Nephron progenitor cell (in vitro differentiated cells): ENCODE measurements around the gene CHGA.

Experiments
- DNase-seq: peaks from one replicate; pipeline ENCODE4 v3.0.0; 2021
- H3K27ac Mint-ChIP-seq: 2 replicates; pipeline ENCODE4 v1.8.0; 2021; ENCODE audit warnings: mild to moderate bottlenecking, moderate library complexity, mixed read lengths
- H3K27me3 Mint-ChIP-seq: 2 replicates; pipeline ENCODE4 v1.8.0; 2021; ENCODE audit warnings: mild to moderate bottlenecking, low read depth, mixed read lengths; ENCODE audit not compliant: poor library complexity
- H3K36me3 Mint-ChIP-seq: 2 replicates; pipeline ENCODE4 v1.8.0; 2021; ENCODE audit warnings: low read depth, mixed read lengths
- H3K4me1 Mint-ChIP-seq: 2 replicates; pipeline ENCODE4 v1.8.0; 2021; ENCODE audit warnings: mixed read lengths
- H3K4me3 Mint-ChIP-seq: 2 replicates; pipeline ENCODE4 v1.8.0; 2021; ENCODE audit warnings: mild to moderate bottlenecking, moderate library complexity, mixed read lengths
- H3K9me3 Mint-ChIP-seq: 2 replicates; pipeline ENCODE4 v1.8.0; 2021; ENCODE audit warnings: mild to moderate bottlenecking, moderate library complexity, mixed read lengths
- CTCF ChIP-seq: fragments of 200-600 bp; sonication (generic); IDR thresholded peaks from 2 replicates; pipeline ENCODE4 v1.5.0; 2021; ENCODE audit warnings: antibody characterized with exemption

The CHGA gene

GRCh38 chr14:92942976-92943710 lies 20.2 kb downstream of the CHGA start:
- Mint-ChIP-seq H3K4me1 (no peaks in the 10 kb centered on the region), H3K36me3 (no peaks in the 10 kb centered on the region), H3K27ac (no peak overlapping the region), H3K4me3 (no peak overlapping the region), H3K9me3 (no peaks in the 10 kb centered on the region), H3K27me3 (peaks cover 3% of the 10 kb centered on the region)
- no peak for TF ChIP-seq CTCF
- DNase-seq: no peak

GRCh38 chr14:92943855-92944570 lies 21.1 kb downstream of the CHGA start:
- Mint-ChIP-seq H3K27ac (no peak overlapping the region), H3K4me1 (no peaks in the 10 kb centered on the region), H3K27me3 (peaks cover 3% of the 10 kb centered on the region), H3K4me3 (no peak overlapping the region), H3K9me3 (no peaks in the 10 kb centered on the region), H3K36me3 (no peaks in the 10 kb centered on the region)
- TF ChIP-seq CTCF: no peak
- DNase-seq: no peak

- H3K9me3 Mint-ChIP-seq: no peaks in the 10 kb centered on the region
- no peaks in the 10 kb centered on the region for H3K36me3 Mint-ChIP-seq
- H3K27ac Mint-ChIP-seq: no peak overlapping the region
- H3K4me1 Mint-ChIP-seq: no peaks in the 10 kb centered on the region
- TF ChIP-seq CTCF: no peak
- H3K4me3 Mint-ChIP-seq: no peak overlapping the region
- no peaks in the 10 kb centered on the region for H3K27me3 Mint-ChIP-seq
- DNase-seq: no peak
These were observed 22.0 kb downstream of the CHGA start for GRCh38 chr14:92944976-92945375.

- no peak overlapping the region for H3K4me3 Mint-ChIP-seq
- TF ChIP-seq CTCF: no peak
- H3K9me3 Mint-ChIP-seq: no peaks in the 10 kb centered on the region
- H3K4me1 Mint-ChIP-seq: no peaks in the 10 kb centered on the region
- H3K27me3 Mint-ChIP-seq: no peaks in the 10 kb centered on the region
- no peak overlapping the region for H3K27ac Mint-ChIP-seq
- H3K36me3 Mint-ChIP-seq: no peaks in the 10 kb centered on the region
- no peak for DNase-seq
These were observed 22.6 kb downstream of the CHGA start for GRCh38 chr14:92945544-92945943.

- Mint-ChIP-seq H3K27me3 (no peaks in the 10 kb centered on the region), H3K27ac (no peak overlapping the region), H3K4me1 (no peaks in the 10 kb centered on the region), H3K4me3 (no peak overlapping the region), H3K36me3 (no peaks in the 10 kb centered on the region), H3K9me3 (no peaks in the 10 kb centered on the region)
- DNase-seq: no peak
- TF ChIP-seq CTCF: no peak
These were observed 23.3 kb downstream of the CHGA start for GRCh38 chr14:92945959-92946846.
